Measurements from ENCODE around the gene CDPF1.

GRCh38 chr22:46224044-46224897, 25.8 kb downstream of the CDPF1 start:
- TF ChIP-seq POLR2AphosphoS5 (IDR thresholded peaks at IDR 0.05; ENCODE audit: low read depth, low read length) (no peak), POLR2A (IDR thresholded peaks at IDR 0.05; ENCODE audit: low read depth, low read length) (no peak), TAF1 (IDR thresholded peaks at IDR 0.05; ENCODE audit: low read depth, low read length) (no peak), PAX5 (IDR thresholded peaks at IDR 0.05; ENCODE audit: insufficient read depth, low read length, severe bottlenecking) (no peak), POU2F2 (IDR thresholded peaks at IDR 0.05; ENCODE audit: low read depth, low read length) (no peak)
